ENCODE measurements around the gene CLPSL2.
A peak's percentile ranks its signal among the peaks of the same experiment; 100 is the strongest.

Gene CLPSL2

GRCh38 chr6:35775031-35775430, 1.4 kb upstream of the CLPSL2 start:
- Histone ChIP-seq H2BK120ac (ENCODE audit: low read depth, low read length) (no peak overlapping the region), H3K14ac (ENCODE audit: low read length in 2 of 2) (no peak overlapping the region)
- 79% methylated on average over 6 of the region's 6 CpGs for WGBS

GRCh38 chr6:35777356-35778102, 1.1 kb downstream of the CLPSL2 start:
- H3K4me1 ChIP-seq (ENCODE audit: control insufficient read depth, insufficient read depth, low read depth, low read length) = peaks cover 6% of the 10 kb centered on the region
- H3K36me3 ChIP-seq (ENCODE audit: control insufficient read depth in 1 of 2, insufficient read depth in 2 of 2, low read depth in 1 of 2, low read length in 2 of 2) = no peaks in the 10 kb centered on the region
- H2AFZ ChIP-seq (ENCODE audit: low read depth, low read length) = no peak overlapping the region
- no peaks in the 10 kb centered on the region for H3K79me1 ChIP-seq (replicated peaks; ENCODE audit: low read length, poor library complexity, severe bottlenecking)
- no peak overlapping the region for H2BK12ac ChIP-seq (ENCODE audit: low read length in 2 of 2)
- H3K9me3 ChIP-seq (ENCODE audit: control insufficient read depth, low read length) = no peaks in the 10 kb centered on the region
- no peak overlapping the region for H3K18ac ChIP-seq (ENCODE audit: low read depth in 1 of 2, low read length in 2 of 2)
- no peak overlapping the region for H3K4me2 ChIP-seq (ENCODE audit: low read length, poor library complexity, severe bottlenecking)
- no peak overlapping the region for H4K91ac ChIP-seq (ENCODE audit: low read length)
- no peak overlapping the region for H2BK15ac ChIP-seq (ENCODE audit: low read depth, poor library complexity, severe bottlenecking)
- H3K27me3 ChIP-seq (ENCODE audit: control insufficient read depth in 1 of 2, insufficient read depth in 1 of 2, low read length in 2 of 2) = peaks cover 24 to 75% of the 10 kb centered on the region in 2 experiments
- H3K9ac ChIP-seq (ENCODE audit: low read length) = no peak overlapping the region
- 93% methylated on average over 9 of the region's 10 CpGs for WGBS
- H2AK5ac ChIP-seq (ENCODE audit: low read length, severe bottlenecking) = no peak overlapping the region
- H3K14ac ChIP-seq (ENCODE audit: low read length in 2 of 2) = no peak overlapping the region
- no peak overlapping the region for H3K4ac ChIP-seq (ENCODE audit: low read depth in 1 of 2, low read length in 2 of 2)
- no peak overlapping the region for H4K8ac ChIP-seq (ENCODE audit: low read length)
- H2BK5ac ChIP-seq (ENCODE audit: low read depth, low read length, poor library complexity, severe bottlenecking) = no peak overlapping the region
- H3K27ac ChIP-seq (ENCODE audit: low read length, poor library complexity, severe bottlenecking) = no peak overlapping the region
- no peak overlapping the region for H3K23ac ChIP-seq (ENCODE audit: low read length in 2 of 2)
- no peak overlapping the region for H3K4me3 ChIP-seq (ENCODE audit: insufficient read depth in 1 of 2, low read depth in 1 of 2, low read length in 2 of 2)
- H2BK120ac ChIP-seq (ENCODE audit: low read depth, low read length) = no peak overlapping the region
- DNase-seq = no peak

More at GRCh38 chr6:35775031-35775430, 1.4 kb upstream of the CLPSL2 start:
- H3K4ac ChIP-seq (ENCODE audit: low read depth in 1 of 2, low read length in 2 of 2) = no peak overlapping the region
- H3K18ac ChIP-seq (ENCODE audit: low read depth in 1 of 2, low read length in 2 of 2) = no peak overlapping the region
- no peak overlapping the region for H4K8ac ChIP-seq (ENCODE audit: low read length)
- H2BK12ac ChIP-seq (ENCODE audit: low read length in 2 of 2) = no peak overlapping the region
- peaks cover 6% of the 10 kb centered on the region for H3K4me1 ChIP-seq (ENCODE audit: control insufficient read depth, insufficient read depth, low read depth, low read length)
- H2BK5ac ChIP-seq (ENCODE audit: low read depth, low read length, poor library complexity, severe bottlenecking) = no peak overlapping the region
- H3K36me3 ChIP-seq (ENCODE audit: control insufficient read depth in 1 of 2, insufficient read depth in 2 of 2, low read depth in 1 of 2, low read length in 2 of 2) = no peaks in the 10 kb centered on the region
- no peak overlapping the region for H3K4me3 ChIP-seq (ENCODE audit: insufficient read depth in 1 of 2, low read depth in 1 of 2, low read length in 2 of 2)
- no peak overlapping the region for H4K91ac ChIP-seq (ENCODE audit: low read length)
- DNase-seq = no peak
- H3K9me3 ChIP-seq (ENCODE audit: control insufficient read depth, low read length) = no peaks in the 10 kb centered on the region
- H2BK15ac ChIP-seq (ENCODE audit: low read depth, poor library complexity, severe bottlenecking) = no peak overlapping the region
- H3K4me2 ChIP-seq (ENCODE audit: low read length, poor library complexity, severe bottlenecking) = no peak overlapping the region
- peaks cover 40 to 79% of the 10 kb centered on the region in 2 experiments for H3K27me3 ChIP-seq (ENCODE audit: control insufficient read depth in 1 of 2, insufficient read depth in 1 of 2, low read length in 2 of 2)
- H2AFZ ChIP-seq (ENCODE audit: low read depth, low read length) = no peak overlapping the region
- no peak overlapping the region for H2AK5ac ChIP-seq (ENCODE audit: low read length, severe bottlenecking)
- no peak overlapping the region for H3K23ac ChIP-seq (ENCODE audit: low read length in 2 of 2)
- H3K9ac ChIP-seq (ENCODE audit: low read length) = no peak overlapping the region
- H3K27ac ChIP-seq (ENCODE audit: low read length, poor library complexity, severe bottlenecking) = no peak overlapping the region
- no peaks in the 10 kb centered on the region for H3K79me1 ChIP-seq (replicated peaks; ENCODE audit: low read length, poor library complexity, severe bottlenecking)

- H3K23ac ChIP-seq (ENCODE audit: low read length in 2 of 2) = no peak overlapping the region
- H3K4me2 ChIP-seq (ENCODE audit: low read length, poor library complexity, severe bottlenecking) = no peak overlapping the region
- H3K36me3 ChIP-seq (ENCODE audit: control insufficient read depth in 1 of 2, insufficient read depth in 2 of 2, low read depth in 1 of 2, low read length in 2 of 2) = no peaks in the 10 kb centered on the region
- H2AFZ ChIP-seq (ENCODE audit: low read depth, low read length) = no peak overlapping the region
- no peak overlapping the region for H2BK120ac ChIP-seq (ENCODE audit: low read depth, low read length)
- H3K18ac ChIP-seq (ENCODE audit: low read depth in 1 of 2, low read length in 2 of 2) = no peak overlapping the region
- H3K79me1 ChIP-seq (replicated peaks; ENCODE audit: low read length, poor library complexity, severe bottlenecking) = no peaks in the 10 kb centered on the region
- H4K8ac ChIP-seq (ENCODE audit: low read length) = no peak overlapping the region
- H2BK5ac ChIP-seq (ENCODE audit: low read depth, low read length, poor library complexity, severe bottlenecking) = no peak overlapping the region
- H3K4me1 ChIP-seq (ENCODE audit: control insufficient read depth, insufficient read depth, low read depth, low read length) = peaks cover 6% of the 10 kb centered on the region
- no peak overlapping the region for H3K9ac ChIP-seq (ENCODE audit: low read length)
- H3K4ac ChIP-seq (ENCODE audit: low read depth in 1 of 2, low read length in 2 of 2) = no peak overlapping the region
- 88% methylated on average over 2 of the region's 2 CpGs for WGBS
- H3K14ac ChIP-seq (ENCODE audit: low read length in 2 of 2) = no peak overlapping the region
- no peak for DNase-seq
- no peak overlapping the region for H2BK12ac ChIP-seq (ENCODE audit: low read length in 2 of 2)
- H2BK15ac ChIP-seq (ENCODE audit: low read depth, poor library complexity, severe bottlenecking) = no peak overlapping the region
- peaks cover 24 to 76% of the 10 kb centered on the region in 2 experiments for H3K27me3 ChIP-seq (ENCODE audit: control insufficient read depth in 1 of 2, insufficient read depth in 1 of 2, low read length in 2 of 2)
- H4K91ac ChIP-seq (ENCODE audit: low read length) = no peak overlapping the region
- H3K9me3 ChIP-seq (ENCODE audit: control insufficient read depth, low read length) = no peaks in the 10 kb centered on the region
- H3K4me3 ChIP-seq (ENCODE audit: insufficient read depth in 1 of 2, low read depth in 1 of 2, low read length in 2 of 2) = no peak overlapping the region
- no peak overlapping the region for H3K27ac ChIP-seq (ENCODE audit: low read length, poor library complexity, severe bottlenecking)
- H2AK5ac ChIP-seq (ENCODE audit: low read length, severe bottlenecking) = no peak overlapping the region
Observed at GRCh38 chr6:35778437-35778836, 2.0 kb downstream of the CLPSL2 start.

GRCh38 chr6:35780719-35781118, 4.3 kb downstream of the CLPSL2 start, which contains the start of gene CLPSL1:
TSS of gene CLPSL1 (plus strand) at chr6:35781019. CDS start at chr6:35781111, 92 bp downstream.
- H3K23ac ChIP-seq (ENCODE audit: low read length in 2 of 2) = peak within 1 kb of the TSS in 1 of 2 experiments; percentile 40
- DNase-seq = no peak
- peaks cover 6% of the 10 kb centered on the region for H3K4me1 ChIP-seq (ENCODE audit: control insufficient read depth, insufficient read depth, low read depth, low read length)
- no peak within 1 kb of the TSS for H3K14ac ChIP-seq (ENCODE audit: low read length in 2 of 2)
- H3K4ac ChIP-seq (ENCODE audit: low read depth in 1 of 2, low read length in 2 of 2) = no peak within 1 kb of the TSS
- H3K9me3 ChIP-seq (ENCODE audit: control insufficient read depth, low read length) = no peaks in the 10 kb centered on the region
- H4K91ac ChIP-seq (ENCODE audit: low read length) = no peak within 1 kb of the TSS
- H2AFZ ChIP-seq (ENCODE audit: low read depth, low read length) = no peak within 1 kb of the TSS
- no peak within 1 kb of the TSS for H3K27ac ChIP-seq (ENCODE audit: low read length, poor library complexity, severe bottlenecking)
- no peak within 1 kb of the TSS for H2BK15ac ChIP-seq (ENCODE audit: low read depth, poor library complexity, severe bottlenecking)
- H2BK5ac ChIP-seq (ENCODE audit: low read depth, low read length, poor library complexity, severe bottlenecking) = no peak within 1 kb of the TSS
- H4K8ac ChIP-seq (ENCODE audit: low read length) = no peak within 1 kb of the TSS
- no peak within 1 kb of the TSS for H3K4me3 ChIP-seq (ENCODE audit: insufficient read depth in 1 of 2, low read depth in 1 of 2, low read length in 2 of 2)
- H3K9ac ChIP-seq (ENCODE audit: low read length) = no peak within 1 kb of the TSS
- no peak within 1 kb of the TSS for H2BK120ac ChIP-seq (ENCODE audit: low read depth, low read length)
- H3K18ac ChIP-seq (ENCODE audit: low read depth in 1 of 2, low read length in 2 of 2) = no peak within 1 kb of the TSS
- no peaks in the 10 kb centered on the region for H3K79me1 ChIP-seq (replicated peaks; ENCODE audit: low read length, poor library complexity, severe bottlenecking)
- no peak within 1 kb of the TSS for H2AK5ac ChIP-seq (ENCODE audit: low read length, severe bottlenecking)
- peaks cover 19 to 72% of the 10 kb centered on the region in 2 experiments for H3K27me3 ChIP-seq (ENCODE audit: control insufficient read depth in 1 of 2, insufficient read depth in 1 of 2, low read length in 2 of 2)
- no peak within 1 kb of the TSS for H3K4me2 ChIP-seq (ENCODE audit: low read length, poor library complexity, severe bottlenecking)
- 88% methylated on average over 7 of the region's 7 CpGs for WGBS
- no peak within 1 kb of the TSS for H2BK12ac ChIP-seq (ENCODE audit: low read length in 2 of 2)
- no peaks in the 10 kb centered on the region for H3K36me3 ChIP-seq (ENCODE audit: control insufficient read depth in 1 of 2, insufficient read depth in 2 of 2, low read depth in 1 of 2, low read length in 2 of 2)

All from mesenchymal stem cell (in vitro differentiated cells and primary cell).